Epithelial cell of esophagus (primary cell): Measurements from ENCODE around the gene CNTN5.

ENCODE experiments used
- DNase-seq: peaks from one replicate; pipeline ENCODE4 v3.0.0; 2010; ENCODE audit warnings: low read depth
- H3K4me3 ChIP-seq: 2 replicates; pipeline ENCODE4 v1.5.1; 2011; ENCODE audit warnings: mild to moderate bottlenecking, low read length, control low read depth
- CTCF ChIP-seq: IDR thresholded peaks from 2 replicates; pipeline ENCODE4 v1.5.1; 2011; ENCODE audit warnings: low read depth, mild to moderate bottlenecking, low read length, control low read depth, inconsistent platforms; ENCODE audit not compliant: insufficient read depth; ENCODE audit errors: missing control alignments

CNTN5 gene

GRCh38 chr11:100208207-100208606 is 1187.5 kb downstream of the CNTN5 start:
- no peak overlapping the region for H3K4me3 ChIP-seq
- no peak for TF ChIP-seq CTCF
- peak; percentile 82 for DNase-seq

- TF ChIP-seq CTCF: no peak
- no peak for DNase-seq
- no peak overlapping the region for H3K4me3 ChIP-seq
These were observed 1194.0 kb downstream of the CNTN5 start for GRCh38 chr11:100214791-100215190.

GRCh38 chr11:100220801-100221200 is 1200.1 kb downstream of the CNTN5 start:
- DNase-seq: no peak
- TF ChIP-seq CTCF: no peak
- no peak overlapping the region for H3K4me3 ChIP-seq

- no peak for TF ChIP-seq CTCF
- DNase-seq: no peak
- H3K4me3 ChIP-seq: no peak overlapping the region
These were observed 1201.0 kb downstream of the CNTN5 start for GRCh38 chr11:100221791-100222190.

- TF ChIP-seq CTCF: no peak
- H3K4me3 ChIP-seq: no peak overlapping the region
- DNase-seq: no peak
These were observed 1203.8 kb downstream of the CNTN5 start for GRCh38 chr11:100224541-100225034.

GRCh38 chr11:100229086-100229485 is 1208.3 kb downstream of the CNTN5 start:
- no peak overlapping the region for H3K4me3 ChIP-seq
- peak; percentile 4 for DNase-seq
- TF ChIP-seq CTCF: no peak

GRCh38 chr11:100232006-100232405 is 1211.3 kb downstream of the CNTN5 start:
- no peak for DNase-seq
- no peak overlapping the region for H3K4me3 ChIP-seq
- no peak for TF ChIP-seq CTCF
